Trophoblast cell (in vitro differentiated cells and primary cell): ENCODE results near the gene ATP5PB.

Experiments
- DNase-seq, 2 donors: peaks; one replicate each; pipeline ENCODE4 v3.0.0-alpha.2; 2016
- H2AFZ ChIP-seq: 2 replicates; pipeline ENCODE4 v1.6.1; 2013; ENCODE audit warnings: low read length, moderate library complexity, mild to moderate bottlenecking; ENCODE audit not compliant: insufficient read depth, poor library complexity
- H2AK5ac ChIP-seq: 2 replicates; pipeline ENCODE4 v1.6.1; 2013; ENCODE audit warnings: mild to moderate bottlenecking, low read length
- H2BK120ac ChIP-seq: 2 replicates; pipeline ENCODE4 v1.6.1; 2013; ENCODE audit warnings: low read length, mild to moderate bottlenecking, moderate library complexity; ENCODE audit not compliant: insufficient read depth, poor library complexity
- H2BK12ac ChIP-seq: 2 replicates; pipeline ENCODE4 v1.6.1; 2013; ENCODE audit warnings: mild to moderate bottlenecking, low read length, moderate library complexity
- H2BK5ac ChIP-seq: 2 replicates; pipeline ENCODE4 v1.6.1; 2013; ENCODE audit warnings: low read length, low read depth, moderate library complexity, mild to moderate bottlenecking; ENCODE audit not compliant: poor library complexity
- H3K14ac ChIP-seq: 2 replicates; pipeline ENCODE4 v1.6.1; 2013; ENCODE audit warnings: mild to moderate bottlenecking, low read length
- H3K18ac ChIP-seq: 2 replicates; pipeline ENCODE4 v1.6.1; 2013; ENCODE audit warnings: mild to moderate bottlenecking, low read length
- H3K23ac ChIP-seq: 2 replicates; pipeline ENCODE4 v1.6.1; 2013; ENCODE audit warnings: low read length
- H3K27ac ChIP-seq: 2 replicates; pipeline ENCODE4 v1.5.1; 2013; ENCODE audit warnings: low read depth, mild to moderate bottlenecking, inconsistent platforms, low read length, moderate library complexity
- H3K27me3 ChIP-seq: 2 replicates; pipeline ENCODE4 v1.6.1; 2013; ENCODE audit warnings: inconsistent platforms, mild to moderate bottlenecking, low read length, moderate library complexity; ENCODE audit not compliant: insufficient read depth
- H3K36me3 ChIP-seq, 2 experiments: 1 replicate in 1 of 2; 2 replicates in 1 of 2; pipeline ENCODE4 v1.6.1; 2013; ENCODE audit warnings: low read length in 2 of 2, mild to moderate bottlenecking in 2 of 2, moderate library complexity in 1 of 2; ENCODE audit not compliant: insufficient read depth in 2 of 2, control insufficient read depth in 1 of 2
- H3K4ac ChIP-seq: 2 replicates; pipeline ENCODE4 v1.6.1; 2013; ENCODE audit warnings: low read depth, mild to moderate bottlenecking, low read length, moderate library complexity
- H3K4me1 ChIP-seq, 2 experiments: 1 replicate in 1 of 2; 2 replicates in 1 of 2; pipeline ENCODE4 v1.6.1; 2013; ENCODE audit warnings: low read length in 2 of 2, mild to moderate bottlenecking in 2 of 2, moderate library complexity in 1 of 2; ENCODE audit not compliant: insufficient read depth in 2 of 2, control insufficient read depth in 1 of 2
- H3K4me2 ChIP-seq: 2 replicates; pipeline ENCODE4 v1.6.1; 2013; ENCODE audit warnings: inconsistent platforms, mild to moderate bottlenecking, low read length, moderate library complexity
- H3K4me3 ChIP-seq: 2 replicates; pipeline ENCODE4 v1.5.1; 2013; ENCODE audit warnings: mild to moderate bottlenecking, low read depth, low read length, inconsistent platforms
- H3K79me1 ChIP-seq: one replicate; pipeline ENCODE4 v1.6.1; 2013; ENCODE audit warnings: low read length
- H3K79me2 ChIP-seq: 2 replicates; pipeline ENCODE4 v1.6.1; 2013; ENCODE audit warnings: low read length, mild to moderate bottlenecking; ENCODE audit not compliant: control insufficient read depth, insufficient read depth, poor library complexity
- H3K9ac ChIP-seq: 2 replicates; pipeline ENCODE4 v1.6.1; 2013; ENCODE audit warnings: mild to moderate bottlenecking, low read length
- H3K9me3 ChIP-seq: 2 replicates; pipeline ENCODE4 v1.6.1; 2013; ENCODE audit warnings: low read depth, mild to moderate bottlenecking, control low read depth, inconsistent platforms, low read length; ENCODE audit not compliant: insufficient read depth
- H4K12ac ChIP-seq: 2 replicates; pipeline ENCODE4 v1.6.1; 2013; ENCODE audit warnings: low read depth, mild to moderate bottlenecking, low read length, moderate library complexity
- H4K8ac ChIP-seq: 2 replicates; pipeline ENCODE4 v1.6.1; 2013; ENCODE audit warnings: low read depth, mild to moderate bottlenecking, low read length, moderate library complexity
- H4K91ac ChIP-seq: one replicate; pipeline ENCODE4 v1.6.1; 2013; ENCODE audit warnings: low read depth, mild to moderate bottlenecking, low read length, moderate library complexity
- WGBS: extraction: QIAGEN DNeasy Blood & Tissue Kit; methylation state at CpG from one replicate; pipeline ENCODE4 v1.1.7; 2013; ENCODE audit warnings: missing lambda C conversion rate; ENCODE audit not compliant: insufficient read length, insufficient coverage; ENCODE audit errors: extremely low coverage; 5-methylcytosine and 5-hydroxymethylcytosine counted together

The ATP5PB gene

DNA sequence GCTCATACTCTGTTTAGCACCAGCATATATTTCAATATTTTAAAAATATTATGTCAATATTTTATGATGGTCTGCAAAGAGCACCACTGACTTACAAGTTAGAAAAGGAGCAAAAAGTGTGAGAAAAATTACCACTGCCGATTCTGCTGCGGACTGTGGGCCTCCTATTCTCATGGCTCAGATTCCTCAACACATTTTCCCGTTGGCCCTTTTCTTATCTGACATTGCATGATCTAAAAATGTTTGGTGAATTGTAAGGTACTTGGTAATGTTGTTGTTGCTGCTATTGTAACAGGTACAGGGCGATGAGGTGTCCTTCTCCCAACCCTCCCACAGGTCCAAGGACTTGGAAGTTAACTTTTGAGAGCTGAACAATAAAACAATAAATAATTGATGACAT, 25.3 kb downstream of the ATP5PB start:
- H3K4me3 ChIP-seq: no peak overlapping the region
- DNase-seq: peak; percentile 56 to 73
- H3K27ac ChIP-seq: no peak overlapping the region

DNA sequence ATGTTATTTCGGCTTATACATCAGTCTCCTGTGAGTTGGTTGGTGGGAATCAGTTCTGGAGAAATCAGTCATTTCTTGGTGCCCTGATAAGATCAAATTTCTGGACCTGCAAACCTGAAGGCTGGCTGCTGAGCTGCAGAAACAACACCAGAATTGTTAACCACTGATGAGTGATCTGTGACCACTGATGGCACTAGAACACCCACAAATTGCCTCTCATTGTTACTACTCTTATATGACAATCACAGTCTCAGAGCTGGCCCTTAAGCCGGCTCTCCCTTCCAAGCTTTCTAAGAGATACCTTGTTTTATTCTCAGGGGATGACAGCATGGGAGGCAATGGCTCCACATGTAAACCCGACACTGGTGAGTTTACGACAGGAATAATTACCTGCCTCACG, 26.4 kb downstream of the ATP5PB start:
- H3K79me2 ChIP-seq: no peaks in the 10 kb centered on the region
- no peak overlapping the region for H2BK120ac ChIP-seq
- H3K23ac ChIP-seq: peak overlapping the region; percentile 50
- H3K4me2 ChIP-seq: no peak overlapping the region
- H3K36me3 ChIP-seq: no peaks in the 10 kb centered on the region
- H3K4me3 ChIP-seq: no peak overlapping the region
- no peak overlapping the region for H3K9ac ChIP-seq
- H2AK5ac ChIP-seq: no peak overlapping the region
- no peak overlapping the region for H4K91ac ChIP-seq
- no peak for DNase-seq
- H4K12ac ChIP-seq: no peak overlapping the region
- H4K8ac ChIP-seq: no peak overlapping the region
- no peak overlapping the region for H2BK5ac ChIP-seq
- H2BK12ac ChIP-seq: no peak overlapping the region
- H3K79me1 ChIP-seq: no peaks in the 10 kb centered on the region
- no peak overlapping the region for H3K27ac ChIP-seq
- H2AFZ ChIP-seq: no peak overlapping the region
- H3K9me3 ChIP-seq: no peaks in the 10 kb centered on the region
- H3K18ac ChIP-seq: no peak overlapping the region
- no peaks in the 10 kb centered on the region for H3K27me3 ChIP-seq
- H3K4me1 ChIP-seq: peaks cover 0 to 3% of the 10 kb centered on the region in 2 experiments
- no CpG with 5 or more reads among the region's 5 CpGs for WGBS
- no peak overlapping the region for H3K14ac ChIP-seq
- H3K4ac ChIP-seq: no peak overlapping the region

More for the DNA sequence above, 25.3 kb downstream of the ATP5PB start:
- no peak overlapping the region for H3K9ac ChIP-seq
- peaks cover 0 to 3% of the 10 kb centered on the region in 2 experiments for H3K4me1 ChIP-seq
- no peak overlapping the region for H2AK5ac ChIP-seq
- no CpG with 5 or more reads among the region's 4 CpGs for WGBS
- no peak overlapping the region for H3K18ac ChIP-seq
- no peak overlapping the region for H3K23ac ChIP-seq
- no peak overlapping the region for H3K4ac ChIP-seq
- H3K9me3 ChIP-seq: no peaks in the 10 kb centered on the region
- H4K8ac ChIP-seq: no peak overlapping the region
- H4K91ac ChIP-seq: no peak overlapping the region
- H2BK12ac ChIP-seq: no peak overlapping the region
- H2BK5ac ChIP-seq: no peak overlapping the region
- no peak overlapping the region for H4K12ac ChIP-seq
- no peak overlapping the region for H3K4me2 ChIP-seq
- no peaks in the 10 kb centered on the region for H3K27me3 ChIP-seq
- H2AFZ ChIP-seq: no peak overlapping the region
- no peaks in the 10 kb centered on the region for H3K79me2 ChIP-seq
- H3K14ac ChIP-seq: no peak overlapping the region
- H2BK120ac ChIP-seq: no peak overlapping the region
- no peaks in the 10 kb centered on the region for H3K79me1 ChIP-seq
- H3K36me3 ChIP-seq: peaks cover 0 to 2% of the 10 kb centered on the region in 2 experiments

DNA sequence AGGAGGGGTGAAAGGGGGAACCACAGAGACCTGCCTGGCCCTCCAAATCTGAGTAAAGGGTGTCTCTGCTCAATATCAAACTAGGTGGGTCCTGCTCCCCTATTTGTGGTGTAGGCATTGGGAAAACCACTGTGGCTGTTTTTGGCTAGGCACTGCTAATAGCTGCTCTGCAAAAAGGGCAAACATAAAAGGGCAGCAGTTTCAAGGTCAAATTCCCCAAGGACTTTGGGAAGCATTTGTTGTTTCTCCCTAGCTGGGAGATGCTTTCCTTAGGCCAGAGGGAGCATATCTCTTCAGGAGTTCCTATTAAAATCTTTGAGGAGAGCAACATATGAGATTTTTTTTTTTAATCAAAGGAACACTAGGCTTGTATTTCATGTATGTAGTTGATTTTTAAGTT, 26.9 kb downstream of the ATP5PB start:
- no peak overlapping the region for H3K9ac ChIP-seq
- no peaks in the 10 kb centered on the region for H3K27me3 ChIP-seq
- peaks cover 0 to 3% of the 10 kb centered on the region in 2 experiments for H3K4me1 ChIP-seq
- H3K4me2 ChIP-seq: no peak overlapping the region
- H2BK5ac ChIP-seq: no peak overlapping the region
- no peak overlapping the region for H2AK5ac ChIP-seq
- no peak overlapping the region for H2BK12ac ChIP-seq
- DNase-seq: no peak
- H3K4me3 ChIP-seq: no peak overlapping the region
- H4K91ac ChIP-seq: no peak overlapping the region
- no peak overlapping the region for H3K4ac ChIP-seq
- H4K12ac ChIP-seq: no peak overlapping the region
- no peak overlapping the region for H3K23ac ChIP-seq
- H3K36me3 ChIP-seq: no peaks in the 10 kb centered on the region
- H3K14ac ChIP-seq: no peak overlapping the region
- H3K79me2 ChIP-seq: no peaks in the 10 kb centered on the region
- no peak overlapping the region for H3K27ac ChIP-seq
- no peaks in the 10 kb centered on the region for H3K79me1 ChIP-seq
- H3K18ac ChIP-seq: no peak overlapping the region
- H2AFZ ChIP-seq: no peak overlapping the region
- H4K8ac ChIP-seq: no peak overlapping the region
- H2BK120ac ChIP-seq: no peak overlapping the region
- H3K9me3 ChIP-seq: no peaks in the 10 kb centered on the region

DNA sequence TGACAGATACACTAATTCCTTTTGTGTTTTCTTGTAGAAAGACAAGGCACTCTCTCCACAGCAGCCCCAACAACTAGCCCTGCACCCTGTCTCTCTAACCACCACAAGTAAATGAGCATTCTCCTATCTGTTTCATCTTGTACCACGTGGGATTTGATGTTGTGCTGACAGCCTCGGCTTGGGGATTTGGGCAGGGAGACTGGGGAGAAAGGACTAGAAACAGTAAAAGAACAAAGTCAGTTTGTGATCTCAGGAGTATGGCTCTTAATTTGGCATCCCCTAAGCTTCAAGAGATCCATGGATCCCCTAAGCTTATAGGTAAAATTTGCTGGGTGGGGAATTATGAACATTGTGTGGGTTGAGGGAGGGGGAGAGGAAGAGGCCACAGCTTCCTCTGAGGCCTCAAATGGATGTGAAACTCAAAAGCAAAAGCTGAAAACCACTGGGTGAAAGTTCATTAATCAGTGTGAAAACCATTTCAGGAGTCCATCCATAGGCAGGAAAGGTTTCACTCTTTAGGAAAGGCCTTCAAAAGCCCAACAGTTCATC, 27.6 kb downstream of the ATP5PB start:
- Histone ChIP-seq H3K9ac (no peak overlapping the region), H2AFZ (no peak overlapping the region), H3K27ac (no peak overlapping the region), H2AK5ac (no peak overlapping the region), H2BK5ac (no peak overlapping the region), H3K4me1 (peaks cover 0 to 3% of the 10 kb centered on the region in 2 experiments), H3K4ac (no peak overlapping the region), H3K79me2 (no peaks in the 10 kb centered on the region), H3K27me3 (no peaks in the 10 kb centered on the region), H2BK120ac (no peak overlapping the region), H2BK12ac (no peak overlapping the region), H3K23ac (no peak overlapping the region), H3K9me3 (no peaks in the 10 kb centered on the region), H4K8ac (no peak overlapping the region), H3K18ac (no peak overlapping the region), H4K12ac (no peak overlapping the region), H3K36me3 (no peaks in the 10 kb centered on the region), H4K91ac (no peak overlapping the region), H3K14ac (no peak overlapping the region), H3K79me1 (no peaks in the 10 kb centered on the region), H3K4me3 (no peak overlapping the region), H3K4me2 (no peak overlapping the region)
- no peak for DNase-seq
- WGBS: no CpG with 5 or more reads among the region's 2 CpGs
